Measurements from ENCODE around the gene DESI1.

The DESI1 gene

DNA sequence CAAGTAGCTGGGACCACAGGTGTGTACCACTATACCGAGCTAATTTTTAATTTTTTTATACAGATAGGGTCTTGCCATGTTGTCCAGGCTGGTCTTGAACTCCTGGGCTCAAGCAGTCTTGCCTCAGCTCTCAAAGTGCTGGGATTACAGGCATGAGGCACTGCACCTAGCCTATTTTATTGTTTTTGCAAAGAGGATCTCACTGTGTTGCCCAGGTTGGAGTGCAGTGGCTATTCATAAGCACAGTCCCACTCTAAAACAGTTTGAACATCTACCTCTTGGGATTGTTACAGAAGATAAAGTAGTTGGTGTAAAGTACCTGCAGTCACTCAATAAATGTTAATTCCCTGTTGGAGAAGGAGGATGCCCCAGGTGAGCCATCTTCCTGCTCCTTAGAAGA is 29.4 kb upstream of the DESI1 start:
- Histone ChIP-seq H3K4me3 (ENCODE audit: low read depth, low read length) (no peak overlapping the region), H3K36me3 (ENCODE audit: control insufficient read depth in 2 of 2, insufficient read depth in 1 of 2, low read length in 2 of 2) (peaks cover 95% of the 10 kb centered on the region in 2 experiments), H3K4me1 (ENCODE audit: control insufficient read depth, insufficient read depth, low read length) (no peaks in the 10 kb centered on the region), H3K27ac (ENCODE audit: extremely low read depth, low read depth, low read length) (no peak overlapping the region), H3K9me3 (ENCODE audit: control insufficient read depth, insufficient read depth, low read depth, low read length) (no peaks in the 10 kb centered on the region)
- TF ChIP-seq ZNF121 (tag by site-specific recombination; IDR thresholded peaks at IDR 0.05) (peak; percentile 93), WT1 (tag by site-specific recombination; IDR thresholded peaks at IDR 0.05) (no peak)
- TF ChIP-seq, protein P1, sequence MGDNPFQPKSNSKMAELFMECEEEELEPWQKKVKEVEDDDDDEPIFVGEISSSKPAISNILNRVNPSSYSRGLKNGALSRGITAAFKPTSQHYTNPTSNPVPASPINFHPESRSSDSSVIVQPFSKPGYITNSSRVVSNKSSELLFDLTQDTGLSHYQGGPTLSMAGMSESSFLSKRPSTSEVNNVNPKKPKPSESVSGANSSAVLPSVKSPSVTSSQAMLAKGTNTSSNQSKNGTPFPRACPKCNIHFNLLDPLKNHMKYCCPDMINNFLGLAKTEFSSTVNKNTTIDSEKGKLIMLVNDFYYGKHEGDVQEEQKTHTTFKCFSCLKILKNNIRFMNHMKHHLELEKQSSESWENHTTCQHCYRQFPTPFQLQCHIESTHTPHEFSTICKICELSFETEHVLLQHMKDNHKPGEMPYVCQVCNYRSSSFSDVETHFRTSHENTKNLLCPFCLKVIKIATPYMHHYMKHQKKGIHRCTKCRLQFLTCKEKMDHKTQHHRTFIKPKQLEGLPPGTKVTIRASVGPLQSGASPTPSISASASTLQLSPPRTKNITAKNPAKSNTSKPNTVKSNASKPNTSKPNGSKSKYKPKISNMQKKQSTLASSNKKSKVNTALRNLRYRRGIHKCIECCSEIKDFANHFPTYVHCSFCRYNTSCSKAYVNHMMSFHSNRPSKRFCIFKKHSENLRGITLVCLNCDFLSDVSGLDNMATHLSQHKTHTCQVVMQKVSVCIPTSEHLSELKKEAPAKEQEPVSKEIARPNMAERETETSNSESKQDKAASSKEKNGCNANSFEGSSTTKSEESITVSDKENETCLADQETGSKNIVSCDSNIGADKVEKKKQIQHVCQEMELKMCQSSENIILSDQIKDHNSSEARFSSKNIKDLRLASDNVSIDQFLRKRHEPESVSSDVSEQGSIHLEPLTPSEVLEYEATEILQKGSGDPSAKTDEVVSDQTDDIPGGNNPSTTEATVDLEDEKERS (tag by site-specific recombination; IDR thresholded peaks at IDR 0.05), result no peak
- ChIA-PET CTCF (interaction anchor here (0.6 kb wide), 1 partner anchor 22 kb away, joined by 3 read pairs; no protein-coding TSS in a partner anchor), POLR2A (interaction anchor here (0.6 kb wide), 1 partner anchor 330 kb away, joined by 12 read pairs; no protein-coding TSS in a partner anchor)

DNA sequence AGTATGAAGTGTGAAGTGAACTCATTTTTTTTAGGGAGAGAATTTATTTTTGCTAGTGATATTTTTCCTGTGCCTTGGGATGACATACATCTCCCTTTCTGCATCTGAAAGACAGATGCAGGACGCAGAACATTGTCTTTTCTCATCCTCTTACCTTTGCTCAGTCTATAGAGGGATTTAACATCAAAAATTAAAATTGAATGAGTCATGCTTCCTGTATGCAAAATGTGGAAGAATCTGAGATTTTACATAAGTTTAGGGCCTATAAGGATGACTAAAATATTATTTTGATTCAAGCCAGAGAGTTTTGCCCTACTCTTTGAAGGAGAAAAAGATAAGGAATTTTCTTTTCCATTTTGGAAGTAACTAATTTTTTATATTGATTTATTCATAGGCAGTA is 27.6 kb upstream of the DESI1 start:
- TF ChIP-seq ZNF792 (tag by site-specific recombination; IDR thresholded peaks at IDR 0.05), result no peak
- TF ChIP-seq, protein P2, sequence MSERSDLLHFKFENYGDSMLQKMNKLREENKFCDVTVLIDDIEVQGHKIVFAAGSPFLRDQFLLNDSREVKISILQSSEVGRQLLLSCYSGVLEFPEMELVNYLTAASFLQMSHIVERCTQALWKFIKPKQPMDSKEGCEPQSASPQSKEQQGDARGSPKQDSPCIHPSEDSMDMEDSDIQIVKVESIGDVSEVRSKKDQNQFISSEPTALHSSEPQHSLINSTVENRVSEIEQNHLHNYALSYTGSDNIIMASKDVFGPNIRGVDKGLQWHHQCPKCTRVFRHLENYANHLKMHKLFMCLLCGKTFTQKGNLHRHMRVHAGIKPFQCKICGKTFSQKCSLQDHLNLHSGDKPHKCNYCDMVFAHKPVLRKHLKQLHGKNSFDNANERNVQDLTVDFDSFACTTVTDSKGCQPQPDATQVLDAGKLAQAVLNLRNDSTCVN (tag by site-specific recombination; optimal IDR thresholded peaks at IDR 0.05), result no peak
- TF ChIP-seq, protein P3, sequence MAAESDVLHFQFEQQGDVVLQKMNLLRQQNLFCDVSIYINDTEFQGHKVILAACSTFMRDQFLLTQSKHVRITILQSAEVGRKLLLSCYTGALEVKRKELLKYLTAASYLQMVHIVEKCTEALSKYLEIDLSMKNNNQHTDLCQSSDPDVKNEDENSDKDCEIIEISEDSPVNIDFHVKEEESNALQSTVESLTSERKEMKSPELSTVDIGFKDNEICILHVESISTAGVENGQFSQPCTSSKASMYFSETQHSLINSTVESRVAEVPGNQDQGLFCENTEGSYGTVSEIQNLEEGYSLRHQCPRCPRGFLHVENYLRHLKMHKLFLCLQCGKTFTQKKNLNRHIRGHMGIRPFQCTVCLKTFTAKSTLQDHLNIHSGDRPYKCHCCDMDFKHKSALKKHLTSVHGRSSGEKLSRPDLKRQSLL (tag by site-specific recombination; IDR thresholded peaks at IDR 0.05), result no peak
- no peak for TF ChIP-seq HOXC10 (CRISPR knock-in tag; IDR thresholded peaks at IDR 0.05)
- TF ChIP-seq, protein P4, sequence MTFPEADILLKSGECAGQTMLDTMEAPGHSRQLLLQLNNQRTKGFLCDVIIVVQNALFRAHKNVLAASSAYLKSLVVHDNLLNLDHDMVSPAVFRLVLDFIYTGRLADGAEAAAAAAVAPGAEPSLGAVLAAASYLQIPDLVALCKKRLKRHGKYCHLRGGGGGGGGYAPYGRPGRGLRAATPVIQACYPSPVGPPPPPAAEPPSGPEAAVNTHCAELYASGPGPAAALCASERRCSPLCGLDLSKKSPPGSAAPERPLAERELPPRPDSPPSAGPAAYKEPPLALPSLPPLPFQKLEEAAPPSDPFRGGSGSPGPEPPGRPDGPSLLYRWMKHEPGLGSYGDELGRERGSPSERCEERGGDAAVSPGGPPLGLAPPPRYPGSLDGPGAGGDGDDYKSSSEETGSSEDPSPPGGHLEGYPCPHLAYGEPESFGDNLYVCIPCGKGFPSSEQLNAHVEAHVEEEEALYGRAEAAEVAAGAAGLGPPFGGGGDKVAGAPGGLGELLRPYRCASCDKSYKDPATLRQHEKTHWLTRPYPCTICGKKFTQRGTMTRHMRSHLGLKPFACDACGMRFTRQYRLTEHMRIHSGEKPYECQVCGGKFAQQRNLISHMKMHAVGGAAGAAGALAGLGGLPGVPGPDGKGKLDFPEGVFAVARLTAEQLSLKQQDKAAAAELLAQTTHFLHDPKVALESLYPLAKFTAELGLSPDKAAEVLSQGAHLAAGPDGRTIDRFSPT (tag by site-specific recombination; IDR thresholded peaks at IDR 0.05), result no peak
- TF ChIP-seq, protein P5, sequence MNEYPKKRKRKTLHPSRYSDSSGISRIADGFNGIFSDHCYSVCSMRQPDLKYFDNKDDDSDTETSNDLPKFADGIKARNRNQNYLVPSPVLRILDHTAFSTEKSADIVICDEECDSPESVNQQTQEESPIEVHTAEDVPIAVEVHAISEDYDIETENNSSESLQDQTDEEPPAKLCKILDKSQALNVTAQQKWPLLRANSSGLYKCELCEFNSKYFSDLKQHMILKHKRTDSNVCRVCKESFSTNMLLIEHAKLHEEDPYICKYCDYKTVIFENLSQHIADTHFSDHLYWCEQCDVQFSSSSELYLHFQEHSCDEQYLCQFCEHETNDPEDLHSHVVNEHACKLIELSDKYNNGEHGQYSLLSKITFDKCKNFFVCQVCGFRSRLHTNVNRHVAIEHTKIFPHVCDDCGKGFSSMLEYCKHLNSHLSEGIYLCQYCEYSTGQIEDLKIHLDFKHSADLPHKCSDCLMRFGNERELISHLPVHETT (tag by site-specific recombination; IDR thresholded peaks at IDR 0.05), result no peak
- no peak for TF ChIP-seq ZBTB48 (tag by site-specific recombination; IDR thresholded peaks at IDR 0.05)
- no peak for TF ChIP-seq WT1 (tag by site-specific recombination; IDR thresholded peaks at IDR 0.05)
- TF ChIP-seq, protein P6, sequence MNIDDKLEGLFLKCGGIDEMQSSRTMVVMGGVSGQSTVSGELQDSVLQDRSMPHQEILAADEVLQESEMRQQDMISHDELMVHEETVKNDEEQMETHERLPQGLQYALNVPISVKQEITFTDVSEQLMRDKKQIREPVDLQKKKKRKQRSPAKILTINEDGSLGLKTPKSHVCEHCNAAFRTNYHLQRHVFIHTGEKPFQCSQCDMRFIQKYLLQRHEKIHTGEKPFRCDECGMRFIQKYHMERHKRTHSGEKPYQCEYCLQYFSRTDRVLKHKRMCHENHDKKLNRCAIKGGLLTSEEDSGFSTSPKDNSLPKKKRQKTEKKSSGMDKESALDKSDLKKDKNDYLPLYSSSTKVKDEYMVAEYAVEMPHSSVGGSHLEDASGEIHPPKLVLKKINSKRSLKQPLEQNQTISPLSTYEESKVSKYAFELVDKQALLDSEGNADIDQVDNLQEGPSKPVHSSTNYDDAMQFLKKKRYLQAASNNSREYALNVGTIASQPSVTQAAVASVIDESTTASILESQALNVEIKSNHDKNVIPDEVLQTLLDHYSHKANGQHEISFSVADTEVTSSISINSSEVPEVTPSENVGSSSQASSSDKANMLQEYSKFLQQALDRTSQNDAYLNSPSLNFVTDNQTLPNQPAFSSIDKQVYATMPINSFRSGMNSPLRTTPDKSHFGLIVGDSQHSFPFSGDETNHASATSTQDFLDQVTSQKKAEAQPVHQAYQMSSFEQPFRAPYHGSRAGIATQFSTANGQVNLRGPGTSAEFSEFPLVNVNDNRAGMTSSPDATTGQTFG (tag by site-specific recombination; IDR thresholded peaks at IDR 0.05; ENCODE audit: borderline replicate concordance), result no peak
- no peak for TF ChIP-seq ZNF473 (tag by site-specific recombination; IDR thresholded peaks at IDR 0.05)
- no peak for TF ChIP-seq SP2 (tag by site-specific recombination; IDR thresholded peaks at IDR 0.05)
- TF ChIP-seq, protein P7, sequence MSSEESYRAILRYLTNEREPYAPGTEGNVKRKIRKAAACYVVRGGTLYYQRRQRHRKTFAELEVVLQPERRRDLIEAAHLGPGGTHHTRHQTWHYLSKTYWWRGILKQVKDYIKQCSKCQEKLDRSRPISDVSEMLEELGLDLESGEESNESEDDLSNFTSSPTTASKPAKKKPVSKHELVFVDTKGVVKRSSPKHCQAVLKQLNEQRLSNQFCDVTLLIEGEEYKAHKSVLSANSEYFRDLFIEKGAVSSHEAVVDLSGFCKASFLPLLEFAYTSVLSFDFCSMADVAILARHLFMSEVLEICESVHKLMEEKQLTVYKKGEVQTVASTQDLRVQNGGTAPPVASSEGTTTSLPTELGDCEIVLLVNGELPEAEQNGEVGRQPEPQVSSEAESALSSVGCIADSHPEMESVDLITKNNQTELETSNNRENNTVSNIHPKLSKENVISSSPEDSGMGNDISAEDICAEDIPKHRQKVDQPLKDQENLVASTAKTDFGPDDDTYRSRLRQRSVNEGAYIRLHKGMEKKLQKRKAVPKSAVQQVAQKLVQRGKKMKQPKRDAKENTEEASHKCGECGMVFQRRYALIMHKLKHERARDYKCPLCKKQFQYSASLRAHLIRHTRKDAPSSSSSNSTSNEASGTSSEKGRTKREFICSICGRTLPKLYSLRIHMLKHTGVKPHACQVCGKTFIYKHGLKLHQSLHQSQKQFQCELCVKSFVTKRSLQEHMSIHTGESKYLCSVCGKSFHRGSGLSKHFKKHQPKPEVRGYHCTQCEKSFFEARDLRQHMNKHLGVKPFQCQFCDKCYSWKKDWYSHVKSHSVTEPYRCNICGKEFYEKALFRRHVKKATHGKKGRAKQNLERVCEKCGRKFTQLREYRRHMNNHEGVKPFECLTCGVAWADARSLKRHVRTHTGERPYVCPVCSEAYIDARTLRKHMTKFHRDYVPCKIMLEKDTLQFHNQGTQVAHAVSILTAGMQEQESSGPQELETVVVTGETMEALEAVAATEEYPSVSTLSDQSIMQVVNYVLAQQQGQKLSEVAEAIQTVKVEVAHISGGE (tag by site-specific recombination; conservative IDR thresholded peaks at IDR 0.05; ENCODE audit: low read depth), result no peak
- TF ChIP-seq, protein P8, sequence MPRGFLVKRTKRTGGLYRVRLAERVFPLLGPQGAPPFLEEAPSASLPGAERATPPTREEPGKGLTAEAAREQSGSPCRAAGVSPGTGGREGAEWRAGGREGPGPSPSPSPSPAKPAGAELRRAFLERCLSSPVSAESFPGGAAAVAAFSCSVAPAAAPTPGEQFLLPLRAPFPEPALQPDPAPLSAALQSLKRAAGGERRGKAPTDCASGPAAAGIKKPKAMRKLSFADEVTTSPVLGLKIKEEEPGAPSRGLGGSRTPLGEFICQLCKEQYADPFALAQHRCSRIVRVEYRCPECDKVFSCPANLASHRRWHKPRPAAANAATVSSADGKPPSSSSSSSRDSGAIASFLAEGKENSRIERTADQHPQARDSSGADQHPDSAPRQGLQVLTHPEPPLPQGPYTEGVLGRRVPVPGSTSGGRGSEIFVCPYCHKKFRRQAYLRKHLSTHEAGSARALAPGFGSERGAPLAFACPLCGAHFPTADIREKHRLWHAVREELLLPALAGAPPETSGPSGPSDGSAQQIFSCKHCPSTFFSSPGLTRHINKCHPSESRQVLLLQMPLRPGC (tag by site-specific recombination; IDR thresholded peaks at IDR 0.05), result no peak
- Histone ChIP-seq H3K4me1 (ENCODE audit: control insufficient read depth, insufficient read depth, low read length) (no peaks in the 10 kb centered on the region), H3K27ac (ENCODE audit: extremely low read depth, low read depth, low read length) (no peak overlapping the region), H3K4me3 (ENCODE audit: low read depth, low read length) (no peak overlapping the region), H3K36me3 (ENCODE audit: control insufficient read depth in 2 of 2, insufficient read depth in 1 of 2, low read length in 2 of 2) (peaks cover 92 to 93% of the 10 kb centered on the region in 2 experiments), H3K9me3 (ENCODE audit: control insufficient read depth, insufficient read depth, low read depth, low read length) (no peaks in the 10 kb centered on the region)
- CTCF ChIA-PET, result interaction anchor here (1.5 kb wide), 1 partner anchor 18 kb away, joined by 7 read pairs; no protein-coding TSS in a partner anchor
- POLR2A ChIA-PET, result no interaction called here
